SK-N-SH treated with all-trans-retinoic acid at 6 μM for 48 hours (cell line): Measurements from ENCODE around the gene PLCL2.

Source experiments
- ATAC-seq: fragments of 200-7000 bp; cut with Tn5 transposase; 3 replicates; pipeline ENCODE4 v1.9.1; 2020; ENCODE audit warnings: mild to moderate bottlenecking, moderate library complexity
- ARNTL ChIP-seq: fragments of 450-650 bp; formaldehyde crosslinking; IDR thresholded peaks from 2 replicates; pipeline ENCODE4 v1.5.0; 2020; ENCODE audit warnings: low read depth, mild to moderate bottlenecking, moderate library complexity, borderline replicate concordance
- BACH2 ChIP-seq: fragments of 250-450 bp; sonication (Bioruptor Pico); IDR thresholded peaks from 2 replicates; pipeline ENCODE4 v1.9.0; 2021; ENCODE audit warnings: mild to moderate bottlenecking, borderline replicate concordance
- ISL1 ChIP-seq: fragments of 250-450 bp; sonication (Bioruptor Pico); IDR thresholded peaks from 2 replicates; pipeline ENCODE4 v2.1.2; 2022; ENCODE audit warnings: mild to moderate bottlenecking, moderate library complexity
- OSR1 ChIP-seq: fragments of 250-450 bp; sonication (Bioruptor Pico); IDR thresholded peaks from 2 replicates; pipeline ENCODE4 v1.8.0; 2022; ENCODE audit warnings: moderate library complexity, mild to moderate bottlenecking, inconsistent platforms
- PPARA ChIP-seq: fragments of 250-450 bp; sonication (Bioruptor Pico); IDR thresholded peaks from 2 replicates; pipeline ENCODE4 v1.5.0; 2020; ENCODE audit warnings: mild to moderate bottlenecking, borderline replicate concordance
- RARB ChIP-seq: fragments of 250-450 bp; sonication (Bioruptor Pico); IDR thresholded peaks from 2 replicates; pipeline ENCODE4 v1.8.0; 2021; ENCODE audit warnings: mild to moderate bottlenecking, moderate library complexity
- SNAI2 ChIP-seq: fragments of 250-450 bp; sonication (Bioruptor Pico); IDR thresholded peaks from 2 replicates; pipeline ENCODE4 v1.5.0; 2020; ENCODE audit warnings: mild to moderate bottlenecking, moderate library complexity
- TCF4 ChIP-seq: fragments of 250-450 bp; sonication (Bioruptor Pico); IDR thresholded peaks from 2 replicates; pipeline ENCODE4 v1.8.0; 2021; ENCODE audit warnings: mild to moderate bottlenecking, moderate library complexity, borderline replicate concordance
- TOX ChIP-seq: fragments of 250-450 bp; sonication (Bioruptor Pico); IDR thresholded peaks from 2 replicates; pipeline ENCODE4 v1.8.0; 2021; ENCODE audit warnings: mild to moderate bottlenecking, moderate library complexity, borderline replicate concordance
- ZC3H10 ChIP-seq: fragments of 250-450 bp; sonication (Bioruptor Pico); IDR thresholded peaks from 2 replicates; pipeline ENCODE4 v1.5.1; 2021; ENCODE audit warnings: mild to moderate bottlenecking, moderate library complexity
- ZFP30 ChIP-seq: fragments of 450-650 bp; formaldehyde crosslinking; IDR thresholded peaks from 2 replicates; pipeline ENCODE4 v1.5.0; 2022; ENCODE audit warnings: mild to moderate bottlenecking, moderate library complexity
- ZNF565 ChIP-seq: fragments of 450-650 bp; formaldehyde crosslinking; conservative IDR thresholded peaks from 2 replicates; pipeline ENCODE4 v1.5.0; 2020; ENCODE audit warnings: low read depth, mild to moderate bottlenecking, moderate library complexity
- ZNF70 ChIP-seq: fragments of 450-650 bp; formaldehyde crosslinking; IDR thresholded peaks from 2 replicates; pipeline ENCODE4 v1.5.0; 2020; ENCODE audit warnings: mild to moderate bottlenecking, moderate library complexity
- TF ChIP-seq, protein P1 (sequence below): fragments of 250-450 bp; sonication (Bioruptor Pico); IDR thresholded peaks from 2 replicates; pipeline ENCODE4 v1.5.1; 2020; ENCODE audit warnings: low read depth, mild to moderate bottlenecking, moderate library complexity
- TF ChIP-seq, protein P2 (sequence below): fragments of 250-450 bp; sonication (Bioruptor Pico); IDR thresholded peaks from 2 replicates; pipeline ENCODE4 v1.8.0; 2021; ENCODE audit warnings: low read depth, mild to moderate bottlenecking, moderate library complexity, borderline replicate concordance
- TF ChIP-seq, protein P3 (sequence below): fragments of 250-450 bp; sonication (Bioruptor Pico); IDR thresholded peaks from 2 replicates; pipeline ENCODE4 v1.5.1; 2021; ENCODE audit warnings: mild to moderate bottlenecking, moderate library complexity
- TF ChIP-seq, protein P4 (sequence below): fragments of 250-450 bp; sonication (Bioruptor Pico); IDR thresholded peaks from 2 replicates; pipeline ENCODE4 v1.5.0; 2020; ENCODE audit warnings: mild to moderate bottlenecking, moderate library complexity

PLCL2 gene

DNA sequence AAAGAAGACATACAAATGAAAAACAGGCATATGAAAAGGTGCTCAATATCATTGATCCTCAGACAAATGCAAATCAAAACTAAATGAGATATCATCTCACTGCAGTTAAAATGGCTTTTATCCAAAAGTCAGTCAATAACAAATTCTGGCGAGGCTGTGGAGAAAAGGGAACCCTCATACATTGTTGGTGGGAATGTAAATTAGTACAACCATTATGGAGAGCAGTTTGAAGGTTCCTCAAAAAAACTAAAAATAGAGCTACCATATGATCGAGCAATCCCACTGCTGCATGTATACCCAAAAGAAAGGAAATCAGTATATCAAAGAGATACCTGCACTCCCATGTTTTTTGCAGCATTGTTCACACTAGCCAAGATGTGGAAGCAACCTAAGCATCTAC lies 165.8 kb downstream of the PLCL2 start (continued):
- TF ChIP-seq, protein P1, sequence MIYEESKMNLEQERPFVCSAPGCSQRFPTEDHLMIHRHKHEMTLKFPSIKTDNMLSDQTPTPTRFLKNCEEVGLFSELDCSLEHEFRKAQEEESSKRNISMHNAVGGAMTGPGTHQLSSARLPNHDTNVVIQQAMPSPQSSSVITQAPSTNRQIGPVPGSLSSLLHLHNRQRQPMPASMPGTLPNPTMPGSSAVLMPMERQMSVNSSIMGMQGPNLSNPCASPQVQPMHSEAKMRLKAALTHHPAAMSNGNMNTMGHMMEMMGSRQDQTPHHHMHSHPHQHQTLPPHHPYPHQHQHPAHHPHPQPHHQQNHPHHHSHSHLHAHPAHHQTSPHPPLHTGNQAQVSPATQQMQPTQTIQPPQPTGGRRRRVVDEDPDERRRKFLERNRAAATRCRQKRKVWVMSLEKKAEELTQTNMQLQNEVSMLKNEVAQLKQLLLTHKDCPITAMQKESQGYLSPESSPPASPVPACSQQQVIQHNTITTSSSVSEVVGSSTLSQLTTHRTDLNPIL (CRISPR knock-in tag): no peak
- TF ChIP-seq TCF4 (CRISPR knock-in tag) (no peak), TOX (CRISPR knock-in tag) (no peak)

DNA sequence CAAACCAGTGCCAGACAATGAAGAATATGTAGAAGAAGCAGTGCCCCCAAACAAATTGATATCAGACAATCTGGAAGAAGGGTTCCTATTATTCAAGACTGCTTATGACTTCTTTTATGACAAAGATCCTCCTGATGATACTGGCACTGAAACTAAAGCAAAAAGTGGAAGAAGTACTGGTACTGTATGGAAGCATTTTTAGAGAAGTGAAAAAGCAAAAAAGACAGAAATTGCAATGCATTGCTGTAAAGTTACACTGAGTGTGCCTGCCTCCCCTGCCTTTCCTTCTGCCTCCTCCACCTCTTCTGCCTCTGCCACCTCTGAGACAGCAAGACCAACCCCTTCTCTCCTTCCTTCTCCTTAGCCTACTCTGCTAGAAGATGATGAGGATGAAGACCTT lies 167.6 kb downstream of the PLCL2 start:
- no peak for TF ChIP-seq OSR1 (CRISPR knock-in tag)
- TF ChIP-seq TCF4 (CRISPR knock-in tag): no peak
- TF ChIP-seq, protein P2, sequence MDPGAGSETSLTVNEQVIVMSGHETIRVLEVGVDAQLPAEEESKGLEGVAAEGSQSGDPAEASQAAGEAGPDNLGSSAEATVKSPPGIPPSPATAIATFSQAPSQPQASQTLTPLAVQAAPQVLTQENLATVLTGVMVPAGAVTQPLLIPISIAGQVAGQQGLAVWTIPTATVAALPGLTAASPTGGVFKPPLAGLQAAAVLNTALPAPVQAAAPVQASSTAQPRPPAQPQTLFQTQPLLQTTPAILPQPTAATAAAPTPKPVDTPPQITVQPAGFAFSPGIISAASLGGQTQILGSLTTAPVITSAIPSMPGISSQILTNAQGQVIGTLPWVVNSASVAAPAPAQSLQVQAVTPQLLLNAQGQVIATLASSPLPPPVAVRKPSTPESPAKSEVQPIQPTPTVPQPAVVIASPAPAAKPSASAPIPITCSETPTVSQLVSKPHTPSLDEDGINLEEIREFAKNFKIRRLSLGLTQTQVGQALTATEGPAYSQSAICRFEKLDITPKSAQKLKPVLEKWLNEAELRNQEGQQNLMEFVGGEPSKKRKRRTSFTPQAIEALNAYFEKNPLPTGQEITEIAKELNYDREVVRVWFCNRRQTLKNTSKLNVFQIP: no peak
- no peak for TF ChIP-seq RARB (CRISPR knock-in tag)
- no peak for TF ChIP-seq ZNF70 (CRISPR knock-in tag)
- TF ChIP-seq PPARA: no peak
- no peak for ATAC-seq

DNA sequence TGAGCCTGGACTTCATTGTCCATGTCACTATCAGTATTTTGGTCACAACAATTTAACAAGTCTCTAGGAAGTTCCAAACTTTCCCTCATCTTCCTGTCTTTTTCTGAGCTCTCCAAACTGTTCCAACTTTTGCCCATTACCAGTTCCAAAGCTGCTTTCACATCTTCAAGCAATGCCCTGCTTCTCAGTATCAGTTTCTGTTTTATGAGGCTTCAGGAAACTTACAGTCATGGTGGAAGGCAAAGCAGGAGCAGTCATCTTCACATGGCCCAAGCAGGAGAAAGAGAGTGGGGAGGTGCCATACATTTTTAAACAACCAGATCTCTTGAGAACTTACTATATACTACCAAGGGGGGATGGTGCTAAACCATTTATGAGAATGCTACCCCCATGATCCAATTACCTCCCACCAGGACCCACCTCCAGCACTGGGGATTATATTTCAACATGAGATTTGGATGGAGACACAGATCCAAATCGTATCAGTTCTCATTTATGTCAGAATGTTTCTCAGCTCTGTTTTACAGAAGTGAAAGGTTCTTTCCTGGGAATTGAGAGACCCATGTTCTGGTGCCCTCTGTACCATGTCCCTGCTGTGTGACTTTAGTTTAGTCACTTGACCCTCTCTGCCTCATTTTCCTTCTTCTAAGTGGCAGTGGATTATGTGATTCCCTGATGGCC lies 169.7 kb downstream of the PLCL2 start:
- ATAC-seq: no peak
- TF ChIP-seq, protein P1 (CRISPR knock-in tag): no peak
- TF ChIP-seq ZNF565: no peak
- no peak for TF ChIP-seq ARNTL (CRISPR knock-in tag)
- no peak for TF ChIP-seq ISL1 (CRISPR knock-in tag)
- TF ChIP-seq, protein P2: no peak
- no peak for TF ChIP-seq TOX (CRISPR knock-in tag)
- TF ChIP-seq ZC3H10: no peak
- TF ChIP-seq RARB (CRISPR knock-in tag): no peak
- no peak for TF ChIP-seq OSR1 (CRISPR knock-in tag)
- TF ChIP-seq SNAI2 (CRISPR knock-in tag): no peak
- TF ChIP-seq BACH2 (CRISPR knock-in tag): no peak
- TF ChIP-seq, protein P3, sequence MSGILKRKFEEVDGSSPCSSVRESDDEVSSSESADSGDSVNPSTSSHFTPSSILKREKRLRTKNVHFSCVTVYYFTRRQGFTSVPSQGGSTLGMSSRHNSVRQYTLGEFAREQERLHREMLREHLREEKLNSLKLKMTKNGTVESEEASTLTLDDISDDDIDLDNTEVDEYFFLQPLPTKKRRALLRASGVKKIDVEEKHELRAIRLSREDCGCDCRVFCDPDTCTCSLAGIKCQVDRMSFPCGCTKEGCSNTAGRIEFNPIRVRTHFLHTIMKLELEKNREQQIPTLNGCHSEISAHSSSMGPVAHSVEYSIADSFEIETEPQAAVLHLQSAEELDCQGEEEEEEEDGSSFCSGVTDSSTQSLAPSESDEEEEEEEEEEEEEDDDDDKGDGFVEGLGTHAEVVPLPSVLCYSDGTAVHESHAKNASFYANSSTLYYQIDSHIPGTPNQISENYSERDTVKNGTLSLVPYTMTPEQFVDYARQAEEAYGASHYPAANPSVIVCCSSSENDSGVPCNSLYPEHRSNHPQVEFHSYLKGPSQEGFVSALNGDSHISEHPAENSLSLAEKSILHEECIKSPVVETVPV: no peak
- no peak for TF ChIP-seq ZNF70 (CRISPR knock-in tag)

DNA sequence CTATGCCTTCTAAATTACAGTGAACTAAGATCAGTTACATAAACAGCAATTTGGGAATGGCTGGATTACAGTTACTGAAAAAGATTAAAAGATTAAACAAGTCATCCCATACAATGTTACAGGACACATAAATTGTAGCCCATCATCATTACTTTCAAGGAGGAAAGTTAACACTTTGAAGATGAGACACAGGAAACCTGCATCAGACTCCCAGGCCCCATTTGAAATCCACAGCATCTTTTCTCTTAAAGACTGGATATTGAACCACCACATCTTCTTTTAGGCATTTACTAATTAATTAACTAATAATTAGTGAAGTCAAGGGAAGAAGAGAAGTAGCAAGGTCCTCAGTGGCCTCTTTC lies 170.2 kb downstream of the PLCL2 start:
- no peak for TF ChIP-seq ZNF70 (CRISPR knock-in tag)
- no peak for TF ChIP-seq TOX (CRISPR knock-in tag)
- no peak for TF ChIP-seq ZFP30 (CRISPR knock-in tag)
- TF ChIP-seq, protein P4, sequence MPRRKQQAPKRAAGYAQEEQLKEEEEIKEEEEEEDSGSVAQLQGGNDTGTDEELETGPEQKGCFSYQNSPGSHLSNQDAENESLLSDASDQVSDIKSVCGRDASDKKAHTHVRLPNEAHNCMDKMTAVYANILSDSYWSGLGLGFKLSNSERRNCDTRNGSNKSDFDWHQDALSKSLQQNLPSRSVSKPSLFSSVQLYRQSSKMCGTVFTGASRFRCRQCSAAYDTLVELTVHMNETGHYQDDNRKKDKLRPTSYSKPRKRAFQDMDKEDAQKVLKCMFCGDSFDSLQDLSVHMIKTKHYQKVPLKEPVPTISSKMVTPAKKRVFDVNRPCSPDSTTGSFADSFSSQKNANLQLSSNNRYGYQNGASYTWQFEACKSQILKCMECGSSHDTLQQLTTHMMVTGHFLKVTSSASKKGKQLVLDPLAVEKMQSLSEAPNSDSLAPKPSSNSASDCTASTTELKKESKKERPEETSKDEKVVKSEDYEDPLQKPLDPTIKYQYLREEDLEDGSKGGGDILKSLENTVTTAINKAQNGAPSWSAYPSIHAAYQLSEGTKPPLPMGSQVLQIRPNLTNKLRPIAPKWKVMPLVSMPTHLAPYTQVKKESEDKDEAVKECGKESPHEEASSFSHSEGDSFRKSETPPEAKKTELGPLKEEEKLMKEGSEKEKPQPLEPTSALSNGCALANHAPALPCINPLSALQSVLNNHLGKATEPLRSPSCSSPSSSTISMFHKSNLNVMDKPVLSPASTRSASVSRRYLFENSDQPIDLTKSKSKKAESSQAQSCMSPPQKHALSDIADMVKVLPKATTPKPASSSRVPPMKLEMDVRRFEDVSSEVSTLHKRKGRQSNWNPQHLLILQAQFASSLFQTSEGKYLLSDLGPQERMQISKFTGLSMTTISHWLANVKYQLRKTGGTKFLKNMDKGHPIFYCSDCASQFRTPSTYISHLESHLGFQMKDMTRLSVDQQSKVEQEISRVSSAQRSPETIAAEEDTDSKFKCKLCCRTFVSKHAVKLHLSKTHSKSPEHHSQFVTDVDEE (CRISPR knock-in tag): no peak
- ATAC-seq: no peak
